ELF-1 (cell line): ENCODE measurements around the gene TBCD.
A peak's percentile ranks its signal among the peaks of the same experiment; 100 is the strongest.
"Not testable (repeated sequence)": the region's sequence is repeated elsewhere in the genome, so short reads cannot be mapped to it uniquely, and the experiment has no call there.

Source experiments
- DNase-seq: peaks from one replicate; pipeline ENCODE4 v3.0.0-alpha.2; 2016; ENCODE audit warnings: low read depth, low spot score

The TBCD gene

GRCh38 chr17:82955106-82955505 is 203.2 kb downstream of the TBCD start:
- DNase-seq: not testable (repeated sequence)

GRCh38 chr17:82955627-82956026 is 203.8 kb downstream of the TBCD start:
- DNase-seq: not testable (repeated sequence)

GRCh38 chr17:82956146-82956725 is 204.4 kb downstream of the TBCD start:
- DNase-seq: no peak

DNA sequence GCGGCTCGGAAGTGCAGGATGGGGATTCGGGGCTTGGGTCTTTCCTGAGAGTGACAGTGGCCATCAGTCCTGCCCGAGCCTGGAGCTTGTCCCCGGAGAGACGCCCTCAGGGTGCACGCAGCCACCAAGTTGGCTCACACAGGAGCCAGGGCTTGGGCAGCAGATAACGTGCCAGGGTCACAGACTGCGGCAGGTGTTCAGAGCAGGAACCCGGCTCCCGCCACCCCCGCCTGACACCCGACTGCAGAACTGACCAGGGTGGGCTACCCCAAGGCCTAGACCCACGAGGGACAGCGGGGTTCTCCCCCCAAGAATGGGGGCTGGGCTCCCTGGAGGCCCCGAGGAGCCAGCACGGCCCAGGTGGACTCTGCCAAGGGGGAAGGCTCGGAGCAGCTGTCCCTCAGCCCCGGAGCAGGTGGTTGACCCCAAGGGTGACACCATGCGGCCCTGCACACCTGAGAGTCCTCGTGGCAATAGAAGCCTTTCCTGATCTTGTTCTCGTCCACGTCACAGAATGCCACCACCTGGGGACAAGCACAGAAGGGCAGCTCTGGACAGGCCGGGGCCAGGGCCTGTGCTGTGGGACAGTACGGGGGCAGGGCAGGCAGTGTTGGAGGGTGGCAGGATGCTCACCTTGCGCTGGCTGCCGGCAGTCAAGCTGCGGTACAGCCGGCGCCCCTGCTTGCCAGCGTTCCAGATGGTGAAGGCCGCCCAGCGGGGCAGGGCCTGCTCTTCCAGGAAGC is 205.0 kb downstream of the TBCD start:
- DNase-seq: no peak

GRCh38 chr17:82957469-82957795 is 205.6 kb downstream of the TBCD start:
- DNase-seq: no peak

DNA sequence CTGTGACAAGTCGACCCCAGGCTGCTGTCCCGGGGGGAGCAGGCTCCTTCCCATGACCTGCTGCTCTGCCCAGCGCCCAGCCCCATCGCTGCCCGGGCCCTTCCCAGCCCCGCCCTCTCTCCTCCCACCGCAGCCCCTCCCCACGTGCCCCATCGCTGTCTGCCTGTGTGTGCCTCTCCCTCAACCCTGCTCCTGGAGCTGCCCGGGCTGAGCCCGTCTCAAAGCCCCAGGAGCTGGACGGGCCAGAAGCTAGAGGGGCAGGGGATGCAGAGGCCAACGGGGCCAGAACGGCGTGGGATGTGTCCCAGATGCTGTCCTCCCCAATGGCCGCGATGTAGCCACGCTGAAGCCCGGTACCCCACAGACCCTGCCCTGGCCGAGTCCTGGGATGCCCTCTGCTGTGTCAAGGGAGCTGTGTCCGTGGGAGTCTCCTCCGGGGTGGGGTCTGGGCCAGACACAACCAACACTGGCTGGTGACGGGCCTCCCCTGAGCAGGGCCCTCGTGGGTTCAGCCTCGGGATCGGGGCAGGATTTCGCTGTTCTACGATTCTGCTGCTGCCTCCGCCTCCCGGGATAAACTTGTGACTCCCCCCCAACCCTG is 206.2 kb downstream of the TBCD start:
- no peak for DNase-seq

DNA sequence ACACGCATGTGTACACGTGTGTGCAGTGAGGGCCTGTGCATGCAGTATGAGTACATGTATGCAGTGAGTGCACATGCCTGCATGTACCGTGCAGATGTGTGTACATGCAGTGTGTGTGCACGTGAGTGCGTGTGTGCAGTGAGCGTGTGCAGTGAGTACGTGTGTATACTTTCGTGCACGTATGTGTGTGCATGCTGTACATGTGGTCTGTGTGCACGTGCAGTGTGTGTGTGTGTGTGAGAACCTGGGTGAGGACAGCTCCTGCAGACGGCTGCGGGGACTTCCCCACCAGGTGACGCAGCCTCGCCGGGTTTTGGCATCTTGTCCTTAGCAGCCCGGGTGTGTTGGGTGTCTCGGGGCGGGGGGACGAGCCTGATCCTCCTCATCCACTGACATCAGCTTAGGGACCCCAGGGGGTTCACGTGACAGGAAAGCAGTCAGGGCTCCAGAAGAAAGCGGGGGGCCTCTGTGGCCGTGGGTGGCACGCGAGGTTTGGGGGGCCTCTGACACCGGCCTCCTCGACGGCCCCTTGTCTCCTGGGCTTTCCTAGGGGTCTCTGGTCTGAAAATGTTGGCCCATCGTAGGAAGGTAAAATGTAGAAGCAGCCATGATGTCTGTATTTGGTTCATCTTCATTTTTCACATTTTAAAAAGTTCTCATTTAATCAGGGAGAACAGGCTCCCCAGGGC is 207.5 kb downstream of the TBCD start:
- DNase-seq: no peak

- no peak for DNase-seq
Observed at GRCh38 chr17:82959990-82960418, 208.1 kb downstream of the TBCD start.

- no peak for DNase-seq
Observed at GRCh38 chr17:82960419-82961271, 208.8 kb downstream of the TBCD start.

DNA sequence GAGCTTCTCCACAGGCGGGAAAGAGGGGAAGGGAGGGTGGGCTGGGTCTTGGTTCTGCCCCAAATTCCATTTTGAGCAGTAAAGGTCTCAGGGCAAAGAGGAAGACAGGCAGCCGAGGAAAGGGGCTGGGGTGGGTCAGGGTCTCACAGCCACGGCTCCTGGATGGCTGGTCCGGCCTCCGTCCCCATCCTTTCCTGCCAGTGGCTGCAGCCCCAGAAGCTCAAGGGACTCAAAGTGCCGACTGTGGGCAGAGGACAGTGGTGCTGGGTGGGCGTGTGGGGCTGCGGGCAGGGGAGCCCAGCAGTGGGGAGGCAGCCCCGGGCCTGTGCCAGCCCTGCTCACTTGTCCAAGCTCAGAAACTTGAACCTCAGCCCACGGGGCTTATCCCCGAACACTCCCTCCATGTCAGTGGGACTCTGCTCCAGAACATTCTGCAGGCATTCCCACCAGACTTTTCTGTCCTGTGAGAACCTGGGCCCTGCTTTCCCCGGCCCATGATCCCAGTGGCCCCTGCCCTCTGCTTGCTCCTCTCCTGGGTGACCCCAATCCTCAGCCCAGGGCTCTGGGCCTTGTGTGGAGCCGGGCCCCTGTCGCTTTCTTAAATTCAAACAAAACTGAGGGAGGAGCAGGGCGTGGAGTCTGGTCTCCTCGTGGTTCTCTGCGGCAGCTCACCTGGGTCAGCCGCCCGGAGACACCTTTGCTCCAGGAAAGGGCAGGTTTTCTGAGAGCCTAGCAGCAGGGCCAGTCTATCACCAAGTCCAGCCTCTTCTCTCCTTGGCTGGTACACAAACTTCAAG is 209.7 kb downstream of the TBCD start:
- DNase-seq: no peak

GRCh38 chr17:82962163-82962720 is 210.4 kb downstream of the TBCD start:
- no peak for DNase-seq

- peak; percentile 91 for DNase-seq
Observed at GRCh38 chr17:82963104-82963950, 211.5 kb downstream of the TBCD start.

- DNase-seq: not testable (repeated sequence)
Observed at GRCh38 chr17:82964451-82964850, 212.6 kb downstream of the TBCD start.

- DNase-seq: no peak
Observed at GRCh38 chr17:82964851-82965341, 213.0 kb downstream of the TBCD start.

DNA sequence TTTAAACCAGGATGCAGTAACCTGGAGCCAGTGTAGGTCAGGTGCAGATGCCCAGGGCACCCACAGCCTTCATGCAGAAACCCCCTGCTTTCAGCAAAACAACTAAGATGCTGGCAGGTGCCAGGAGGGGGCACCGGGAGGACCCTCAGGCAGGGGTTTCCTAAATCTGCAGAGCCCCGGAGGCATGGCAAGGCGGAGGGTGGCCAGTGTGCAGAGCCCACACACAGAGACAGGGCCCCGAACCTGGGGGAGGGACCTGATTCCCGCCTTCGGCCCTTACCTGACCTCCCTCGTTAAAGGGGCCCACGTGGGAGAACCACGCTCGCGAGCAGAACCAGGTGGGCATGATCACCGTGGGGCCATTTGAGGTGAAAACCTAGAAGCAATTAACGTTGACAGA is 213.5 kb downstream of the TBCD start:
- no peak for DNase-seq

DNA sequence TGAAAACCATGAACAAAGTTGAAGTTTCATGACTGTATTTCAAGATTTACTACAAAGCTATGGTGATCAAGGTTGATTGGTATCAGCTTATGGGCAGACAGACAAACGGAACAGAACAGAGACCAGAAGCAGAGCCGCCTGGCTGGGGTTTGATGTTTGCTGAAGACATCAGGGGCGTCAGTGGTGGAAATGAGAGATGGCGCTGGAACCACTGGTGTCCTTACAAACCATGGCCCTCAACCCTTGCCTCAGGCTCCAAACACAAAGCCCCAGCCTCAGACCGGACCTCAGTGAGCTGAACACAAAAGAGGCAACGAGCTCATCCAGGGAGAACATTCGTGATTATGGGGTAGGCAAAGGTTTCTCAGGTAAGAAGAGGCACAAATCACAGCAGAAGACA is 214.6 kb downstream of the TBCD start:
- no peak for DNase-seq

GRCh38 chr17:82967268-82968032 is 215.6 kb downstream of the TBCD start:
- DNase-seq: no peak

- not testable (repeated sequence) for DNase-seq
Observed at GRCh38 chr17:82968033-82968841, 216.4 kb downstream of the TBCD start.
